H54 (cell line): ENCODE data around the gene SULT2B1.

Experiments used
- DNase-seq: peaks from one replicate; pipeline ENCODE4 v3.0.0; 2011; ENCODE audit warnings: low spot score, mixed read lengths; ENCODE audit not compliant: insufficient read length
- FAIRE-seq: peaks from 3 replicates; lab custom pipeline; 2011; peaks lifted over from hg19 to GRCh38; lab: Jason Lieb, UNC
- POLR2A ChIP-seq: IDR thresholded peaks from 2 replicates; pipeline ENCODE4 v1.6.1; 2011; ENCODE audit warnings: low read depth, mild to moderate bottlenecking, low read length

SULT2B1 gene

DNA sequence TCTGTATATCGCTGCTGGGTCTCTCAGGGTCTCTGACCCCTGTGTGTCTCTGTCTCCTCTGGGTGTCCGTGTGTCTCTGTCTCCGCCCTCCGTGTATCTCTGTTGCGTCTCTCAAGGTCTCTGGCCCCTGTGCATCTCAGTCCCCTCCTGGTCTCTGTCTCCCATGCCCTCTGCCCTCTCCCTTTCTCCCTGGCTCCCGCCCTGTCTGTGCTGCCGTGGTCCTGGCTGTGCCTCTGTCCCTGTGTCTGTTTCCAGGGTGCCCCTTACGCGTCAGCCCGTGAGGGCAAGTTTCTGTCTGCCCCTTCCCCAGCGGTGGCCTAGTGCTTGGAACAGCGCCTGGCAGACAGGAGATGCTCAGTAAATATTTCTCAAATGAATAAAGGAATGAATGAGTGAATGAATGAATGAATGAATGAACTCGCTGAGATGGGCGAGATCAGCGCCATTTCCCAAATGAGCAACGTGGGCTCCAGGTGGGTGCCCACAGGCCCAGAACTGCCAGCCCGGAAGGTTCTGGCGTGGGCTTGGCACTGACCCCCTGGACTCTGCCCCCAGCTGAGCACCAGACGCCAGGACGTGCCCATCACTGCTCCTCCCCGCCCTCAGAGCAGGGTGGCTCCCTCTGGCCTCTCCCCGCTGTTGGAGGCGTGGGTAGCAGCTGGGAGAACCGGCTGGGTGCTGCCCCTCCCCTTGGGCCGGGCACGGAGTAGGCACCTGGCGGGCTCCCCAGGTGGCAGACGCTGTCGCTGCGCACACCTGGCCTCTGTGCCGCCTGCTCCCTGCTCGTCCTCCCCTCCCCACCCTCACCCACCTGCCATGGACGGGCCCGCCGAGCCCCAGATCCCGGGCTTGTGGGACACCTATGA lies at the start of gene SULT2B1:
SULT2B1 (plus strand) TSS at position 736 of the 866 bp plus-strand sequence; CDS start at position 817, 81 bp downstream.
- no peak for FAIRE-seq
- DNase-seq: no peak
- no peak for TF ChIP-seq POLR2A

DNA sequence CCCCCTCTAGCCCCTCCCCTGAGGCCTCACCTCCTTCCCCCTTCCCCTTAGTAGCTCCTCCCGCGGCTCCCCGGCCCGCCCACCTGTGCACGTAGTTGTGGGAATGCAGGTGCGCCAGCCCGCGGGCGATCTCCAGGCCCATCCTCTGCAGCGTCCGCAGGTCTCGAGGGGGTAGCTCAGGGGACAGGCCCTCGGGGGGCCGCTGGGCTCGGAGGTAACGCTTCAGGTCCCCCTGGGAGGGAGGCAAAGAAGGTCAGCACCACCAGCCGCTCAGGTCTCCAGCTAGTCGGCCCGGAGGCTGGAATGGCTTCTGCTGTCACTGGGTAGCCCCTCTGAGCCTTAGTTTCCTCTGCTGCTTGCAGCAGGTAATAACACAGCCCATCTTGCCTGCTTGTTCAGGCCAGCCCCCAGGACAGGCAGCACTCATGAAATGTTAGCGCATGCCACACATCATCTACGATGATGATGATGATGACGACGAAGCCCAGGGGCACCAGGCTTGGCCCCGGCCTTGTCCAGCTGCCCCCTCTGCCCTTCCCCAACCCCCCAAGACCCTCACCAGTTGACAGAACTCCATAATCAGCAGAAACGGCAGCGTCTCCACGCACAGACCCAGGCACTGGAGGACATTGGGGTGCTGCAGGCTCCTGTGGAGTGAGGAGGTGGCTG lies 49.5 kb upstream of the SULT2B1 start:
- DNase-seq (no peak), FAIRE-seq (no peak)
- TF ChIP-seq POLR2A: no peak

DNA sequence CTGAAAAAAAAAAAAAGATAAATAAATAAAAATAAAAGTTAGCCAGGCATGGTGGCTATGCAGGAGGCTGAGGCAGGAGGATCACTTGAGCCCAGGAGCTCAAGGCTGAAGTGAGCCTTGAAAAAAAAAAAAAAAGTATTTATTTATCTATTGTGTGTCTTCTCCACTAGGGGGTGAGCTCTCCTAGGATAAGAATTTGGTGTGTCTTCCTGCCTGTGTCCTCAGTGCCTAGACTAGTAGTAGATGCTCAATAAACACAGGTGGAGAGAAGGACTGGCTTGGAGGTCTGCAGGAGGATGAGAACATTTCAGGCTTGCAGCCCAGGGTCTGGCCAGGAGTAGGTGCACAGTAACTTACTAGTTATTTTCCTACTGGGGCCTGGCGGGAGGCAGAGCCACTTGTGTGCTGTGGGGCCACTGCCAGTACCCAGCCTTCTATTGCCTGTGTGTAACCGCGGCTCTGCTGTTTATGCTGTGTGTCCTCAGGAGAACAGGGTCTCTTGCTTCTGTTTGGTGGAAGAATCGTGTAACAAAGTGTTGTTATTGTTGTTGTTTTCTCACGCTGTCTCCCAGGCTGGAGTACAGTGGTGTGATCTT lies 45.7 kb upstream of the SULT2B1 start:
- TF ChIP-seq POLR2A: no peak
- FAIRE-seq (no peak), DNase-seq (no peak)

DNA sequence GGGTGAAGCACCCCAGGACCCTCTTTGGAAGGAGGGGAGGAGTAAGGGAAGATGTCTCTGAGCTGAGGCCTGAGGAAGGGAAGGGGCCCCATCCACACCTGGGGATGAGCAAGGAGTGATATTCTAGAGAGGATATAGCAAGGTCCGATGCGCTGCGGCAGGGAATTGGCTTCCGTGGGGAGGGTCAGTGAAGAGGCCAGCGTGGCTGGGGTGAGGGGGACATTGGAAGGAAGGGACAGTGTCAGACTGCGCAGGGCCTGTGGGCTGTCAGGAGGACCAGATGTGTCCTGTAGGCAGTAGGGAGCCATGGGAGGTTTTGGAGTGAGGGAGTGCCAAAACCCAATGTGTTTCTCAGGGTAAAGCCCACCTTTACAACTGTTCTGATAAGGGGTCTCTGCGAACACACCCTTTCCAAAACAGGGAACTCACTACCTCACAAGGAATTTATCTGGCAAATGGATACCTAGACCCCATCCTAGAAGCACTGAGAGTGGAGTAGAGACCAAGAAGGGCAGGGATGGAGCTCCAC lies 44.0 kb upstream of the SULT2B1 start:
- DNase-seq (no peak), FAIRE-seq (no peak)
- TF ChIP-seq POLR2A: no peak

DNA sequence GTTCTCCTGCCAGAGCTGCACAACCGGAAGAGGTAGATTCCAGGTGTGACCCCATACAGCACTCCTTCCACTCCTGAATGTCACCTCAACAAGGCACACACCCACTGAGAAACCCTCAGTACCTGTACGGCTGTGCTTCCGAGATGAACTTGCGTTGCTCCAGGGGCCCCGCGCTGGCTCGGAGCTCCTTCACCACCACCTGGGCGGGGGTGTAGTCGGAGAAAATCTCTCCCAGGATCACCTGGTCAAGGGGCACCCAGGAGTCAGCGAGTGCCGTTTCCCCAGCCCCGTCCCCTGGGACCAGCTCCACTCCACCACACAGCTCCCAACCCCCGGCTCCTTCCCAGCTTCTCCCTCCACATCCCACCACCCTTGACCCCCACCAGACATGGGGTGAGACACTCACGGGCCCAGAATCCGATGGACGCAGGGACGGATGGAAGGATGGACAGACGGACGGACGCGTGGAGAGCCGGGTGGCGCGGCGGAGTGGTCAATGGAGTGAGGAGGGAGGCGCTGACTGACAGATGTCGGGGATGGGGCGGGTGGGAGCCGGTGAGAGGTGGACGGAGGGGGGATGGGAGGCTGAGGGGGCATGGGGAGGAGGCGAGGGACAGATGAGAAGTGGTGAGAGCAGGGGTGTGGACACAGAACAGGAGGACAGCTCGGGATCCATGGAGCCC lies 43.1 kb upstream of the SULT2B1 start:
- DNase-seq (no peak), FAIRE-seq (no peak)
- no peak for TF ChIP-seq POLR2A

DNA sequence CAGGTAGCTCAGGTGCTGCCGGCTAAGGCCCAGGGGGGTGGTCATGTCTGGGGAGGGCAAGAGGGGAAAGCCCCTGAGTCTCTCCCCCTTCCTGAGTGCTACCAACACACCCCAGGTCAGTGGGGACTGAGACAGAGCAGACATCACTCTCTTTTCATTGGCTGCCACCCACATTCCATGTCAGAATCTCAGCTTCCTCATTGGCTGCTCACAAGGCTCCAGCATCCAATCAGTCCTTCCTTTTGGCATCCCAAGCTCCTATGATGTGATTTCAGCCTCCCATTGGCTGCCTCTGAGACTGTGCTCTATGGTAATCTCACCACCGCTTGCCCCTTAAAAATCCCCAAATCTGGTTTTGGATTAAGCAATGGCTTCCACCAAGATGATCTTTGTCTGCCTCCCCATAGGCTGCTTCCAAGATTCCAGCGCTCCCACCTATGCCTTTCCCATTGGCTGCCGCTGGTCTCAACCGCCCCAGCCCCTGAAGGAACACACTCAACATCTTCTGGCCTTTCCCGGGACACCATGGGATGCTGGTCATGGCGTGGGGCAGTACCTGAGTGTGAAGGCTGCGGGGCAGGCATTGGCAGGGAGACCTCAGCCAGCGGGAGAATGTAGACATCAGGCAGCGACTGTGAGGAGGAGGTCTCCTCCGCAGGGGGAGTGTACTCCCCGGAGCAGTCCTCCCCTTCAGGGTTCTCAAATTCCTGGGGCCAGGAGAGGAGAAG lies 42.3 kb upstream of the SULT2B1 start:
- DNase-seq: no peak
- no peak for TF ChIP-seq POLR2A
- no peak for FAIRE-seq

DNA sequence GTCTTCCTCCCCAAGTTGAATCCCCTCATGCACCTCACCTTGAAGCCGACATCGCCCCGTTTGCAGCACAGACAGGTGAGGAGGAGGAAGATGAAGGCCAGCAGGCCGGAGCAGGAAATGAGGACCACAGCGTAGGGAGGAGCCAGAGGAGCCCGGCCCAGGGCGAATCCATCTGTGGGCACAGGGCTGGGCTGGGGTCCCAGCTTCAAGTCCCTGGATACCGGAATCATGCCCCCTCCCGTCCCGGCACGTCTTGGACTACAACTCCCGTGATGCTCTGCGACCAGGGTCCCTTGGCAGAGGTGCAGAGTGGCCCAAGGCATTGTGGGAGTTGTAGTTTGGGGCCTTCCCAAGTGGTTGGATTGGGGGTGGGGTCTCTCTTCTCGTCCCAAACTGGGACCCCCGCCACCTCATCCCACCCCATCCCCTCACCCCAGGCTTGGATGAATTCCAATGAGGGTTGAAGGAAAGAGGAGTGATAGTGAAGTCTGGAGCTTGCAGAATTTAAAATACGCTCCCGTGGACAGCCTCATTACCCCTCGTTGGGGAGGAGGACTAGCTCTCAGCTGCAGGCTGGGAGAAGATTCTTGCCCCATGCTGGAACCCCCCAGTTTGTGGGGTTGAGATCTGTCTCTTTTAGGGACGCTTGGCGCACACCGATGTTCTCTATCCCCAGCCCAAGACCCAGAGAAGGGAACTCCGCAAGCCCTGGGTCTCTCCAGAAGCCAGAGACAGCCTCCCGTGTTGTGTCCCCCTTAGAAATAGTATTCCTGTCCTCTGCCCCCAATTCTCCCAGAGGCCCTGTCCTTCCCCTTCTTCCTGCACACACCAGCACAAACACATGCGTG lies 41.3 kb upstream of the SULT2B1 start:
- no peak for TF ChIP-seq POLR2A
- DNase-seq (no peak), FAIRE-seq (no peak)

DNA sequence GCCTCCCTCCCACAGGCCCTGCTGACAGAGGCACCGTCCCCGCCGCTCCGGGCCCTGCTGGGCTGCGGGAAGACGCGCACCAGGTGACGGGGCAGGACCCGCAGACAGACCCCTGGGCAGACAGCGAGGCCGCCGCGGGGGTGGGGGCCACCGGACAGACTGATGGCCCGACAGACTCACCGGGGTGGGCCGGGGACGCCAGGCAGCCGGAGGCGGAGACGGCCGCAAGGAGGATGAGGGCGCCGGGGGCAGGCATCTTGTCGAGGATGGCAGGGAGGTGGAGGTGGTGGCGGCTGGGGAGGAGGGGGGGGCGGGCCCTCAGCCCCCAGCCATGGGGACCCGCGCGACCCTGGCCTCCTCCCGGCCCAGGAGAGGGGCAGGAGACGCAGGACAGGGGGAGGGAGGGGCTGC lies 40.6 kb upstream of the SULT2B1 start:
- DNase-seq (no peak), FAIRE-seq (no peak)
- no peak for TF ChIP-seq POLR2A

DNA sequence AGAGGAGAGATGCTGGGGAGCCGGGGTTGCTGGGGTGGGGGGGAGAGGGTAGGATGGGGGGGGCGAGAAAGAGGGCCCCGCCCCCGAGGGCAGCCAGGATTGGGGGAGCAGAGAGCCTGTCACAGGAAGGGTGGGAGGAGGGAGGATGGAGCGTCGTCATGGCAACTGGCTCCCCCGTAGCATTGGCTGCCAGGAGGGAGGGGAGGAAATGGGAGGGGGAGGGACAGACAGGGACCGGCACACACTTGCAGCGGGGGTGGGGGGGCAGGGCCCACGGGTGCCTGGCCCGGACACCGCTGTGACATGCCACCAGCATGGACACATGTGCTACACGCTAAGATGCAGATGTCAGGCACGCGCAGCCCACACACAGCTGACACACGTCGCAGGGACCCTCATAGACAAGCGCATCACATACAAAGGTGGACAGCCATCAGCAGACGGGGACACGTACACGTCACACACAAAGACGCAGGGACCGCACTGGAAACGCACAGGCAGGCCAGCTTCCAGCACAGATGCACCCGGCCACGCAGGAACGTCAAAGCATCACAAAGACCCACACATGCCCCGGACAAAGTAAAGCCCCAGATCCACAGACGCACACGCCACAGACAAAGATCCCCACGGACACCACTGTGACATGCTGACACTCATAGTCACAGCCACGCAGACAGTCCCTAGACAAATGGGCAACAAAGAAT lies 40.0 kb upstream of the SULT2B1 start, which contains the start of gene LMTK3:
LMTK3 (minus strand) TSS at position 36 of the 704 bp plus-strand sequence. CDS start 259 bp downstream, outside the sequence.
- TF ChIP-seq POLR2A: no peak
- FAIRE-seq (no peak), DNase-seq (no peak)

DNA sequence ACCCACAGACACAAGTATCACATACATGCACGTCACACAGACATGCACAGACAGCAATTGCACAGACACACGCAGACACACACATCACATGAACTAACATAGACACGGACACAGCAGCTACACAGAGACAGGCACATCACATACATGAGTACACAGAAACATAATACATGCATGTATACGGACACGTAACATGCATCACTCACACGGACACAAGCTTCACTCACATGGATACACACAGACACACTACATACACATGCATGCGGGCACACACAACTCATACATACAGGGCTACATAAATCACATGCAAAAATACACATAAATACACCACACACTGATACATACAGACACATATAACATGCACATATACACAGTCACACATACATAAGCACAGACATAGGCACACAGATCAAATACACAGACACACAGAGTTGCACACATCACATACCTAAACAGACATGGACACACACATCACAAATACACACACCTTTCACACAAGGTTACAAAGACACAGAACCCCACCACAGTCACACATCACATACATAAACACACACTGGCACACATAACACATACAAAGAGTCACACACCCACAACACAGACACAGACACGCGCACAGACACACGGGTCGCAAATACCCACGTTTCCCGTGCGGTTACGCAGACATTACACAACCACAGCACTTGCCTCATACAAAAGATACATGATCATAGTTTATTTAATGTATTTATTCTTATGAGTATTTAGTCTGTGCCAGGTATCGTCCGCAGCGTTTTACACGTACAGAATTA lies 39.3 kb upstream of the SULT2B1 start:
- DNase-seq (no peak), FAIRE-seq (no peak)
- TF ChIP-seq POLR2A: no peak
